ENCODE measurements around the gene TIGAR. TPM values are rescaled to one million over a fixed set of nuclear protein-coding genes. Genes with fewer than 3 reads are reported as not detected.

Gene TIGAR
- total RNA-seq, 2 donors from 2014 or later, result 4.1 to 9.5 TPM

GRCh38 chr12:4393211-4393610 lies 72.2 kb downstream of the TIGAR start:
- TF ChIP-seq CTCF (IDR thresholded peaks at IDR 0.05), result no peak
- no peak overlapping the region for H3K27ac ChIP-seq
- H3K4me1 ChIP-seq (ENCODE audit: control insufficient read depth in 1 of 2, low read depth in 2 of 2), result no peaks in the 10 kb centered on the region
- no peaks in the 10 kb centered on the region for H3K36me3 ChIP-seq
- ATAC-seq (ENCODE audit: insufficient number of reproducible peaks, low FRiP score, low read depth) (no peak), DNase-seq (ENCODE audit: low spot score) (no peak)
- no peak overlapping the region for H3K4me3 ChIP-seq
- H3K9me3 ChIP-seq, result no peaks in the 10 kb centered on the region
- no peaks in the 10 kb centered on the region for H3K27me3 ChIP-seq (replicated peaks; ENCODE audit: insufficient read depth)

- ATAC-seq (ENCODE audit: insufficient number of reproducible peaks, low FRiP score, low read depth) (no peak), DNase-seq (ENCODE audit: low spot score) (no peak)
- no peaks in the 10 kb centered on the region for H3K9me3 ChIP-seq
- H3K27ac ChIP-seq, result no peak overlapping the region
- H3K4me3 ChIP-seq, result no peak overlapping the region
- H3K36me3 ChIP-seq, result no peaks in the 10 kb centered on the region
- no peaks in the 10 kb centered on the region for H3K27me3 ChIP-seq (replicated peaks; ENCODE audit: insufficient read depth)
- no peaks in the 10 kb centered on the region for H3K4me1 ChIP-seq (ENCODE audit: control insufficient read depth in 1 of 2, low read depth in 2 of 2)
- no peak for TF ChIP-seq CTCF (IDR thresholded peaks at IDR 0.05)
These were observed 74.8 kb downstream of the TIGAR start for GRCh38 chr12:4395818-4396217.

DNA sequence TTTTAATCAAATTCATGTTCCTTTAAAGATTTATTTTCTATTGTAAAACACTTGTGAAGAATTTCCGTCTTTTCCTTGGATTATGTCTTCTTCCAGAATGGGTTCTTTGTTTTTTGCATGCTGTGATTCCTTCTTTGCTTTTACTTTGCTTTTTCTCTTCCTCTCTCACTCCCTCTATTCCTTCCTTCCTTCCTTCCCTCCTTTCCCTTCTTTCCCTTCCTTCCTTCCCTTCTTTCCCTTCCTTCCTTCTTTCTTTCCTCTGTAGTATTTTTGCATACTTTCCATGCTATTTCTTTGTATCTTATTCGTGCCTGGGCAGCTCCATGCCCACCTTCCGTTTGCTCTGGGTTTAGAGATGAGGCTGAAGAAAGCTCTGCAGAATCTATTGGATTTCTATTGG lies 80.1 kb downstream of the TIGAR start:
- Histone ChIP-seq H3K36me3 (no peaks in the 10 kb centered on the region), H3K27ac (no peak overlapping the region), H3K9me3 (no peaks in the 10 kb centered on the region), H3K27me3 (replicated peaks; ENCODE audit: insufficient read depth) (no peaks in the 10 kb centered on the region), H3K4me1 (ENCODE audit: control insufficient read depth in 1 of 2, low read depth in 2 of 2) (no peaks in the 10 kb centered on the region), H3K4me3 (no peak overlapping the region)
- no peak for TF ChIP-seq CTCF (IDR thresholded peaks at IDR 0.05)
- DNase-seq (ENCODE audit: low spot score) (no peak), ATAC-seq (ENCODE audit: insufficient number of reproducible peaks, low FRiP score, low read depth) (no peak)

DNA sequence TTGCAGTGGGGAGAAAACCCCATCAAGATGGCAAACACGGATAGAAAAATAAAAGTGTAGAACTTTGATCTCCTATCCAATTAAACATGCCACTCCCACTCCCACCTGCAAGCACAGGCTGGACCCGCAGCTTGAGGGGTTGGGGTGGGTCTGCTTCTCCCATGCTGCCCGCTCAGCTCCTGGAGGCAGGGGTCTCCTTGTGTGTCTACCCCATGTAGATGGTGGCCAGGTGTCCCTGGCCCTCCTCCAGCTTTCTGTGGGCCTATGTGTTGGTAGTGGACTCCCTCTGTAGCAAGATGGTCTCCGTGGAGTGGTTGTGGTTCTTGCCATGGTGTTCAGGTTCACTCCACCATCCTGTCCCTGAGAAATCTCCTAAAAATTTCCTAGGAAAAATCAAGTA lies 82.0 kb downstream of the TIGAR start:
- no peaks in the 10 kb centered on the region for H3K4me1 ChIP-seq (ENCODE audit: control insufficient read depth in 1 of 2, low read depth in 2 of 2)
- no peaks in the 10 kb centered on the region for H3K36me3 ChIP-seq
- H3K27ac ChIP-seq, result no peak overlapping the region
- no peak for ATAC-seq (ENCODE audit: insufficient number of reproducible peaks, low FRiP score, low read depth)
- no peaks in the 10 kb centered on the region for H3K27me3 ChIP-seq (replicated peaks; ENCODE audit: insufficient read depth)
- H3K9me3 ChIP-seq, result no peaks in the 10 kb centered on the region
- no peak for TF ChIP-seq CTCF (IDR thresholded peaks at IDR 0.05)
- no peak for DNase-seq (ENCODE audit: low spot score)
- H3K4me3 ChIP-seq, result no peak overlapping the region

Other genes starting within 250 kb of the TIGAR start
- gene CCND2, start 47.5 kb upstream of the TIGAR start, total RNA-seq, result 100 to 1,000 TPM; 108 to 153 TPM
- gene FGF23, start 58.5 kb downstream of the TIGAR start, total RNA-seq, result not detected
- not detected for gene FGF6, start 124.6 kb downstream of the TIGAR start, total RNA-seq
- gene RAD51AP1, start 217.7 kb downstream of the TIGAR start, total RNA-seq, result 10 to 100 TPM in 1 of 2 donors, not detected in 1; 10.2 TPM
- 10 to 100 TPM; 30.5 to 38.2 TPM for gene DYRK4, start 241.0 kb downstream of the TIGAR start, total RNA-seq

Measured in thoracic aorta (tissue), 2 donors.